GM13976 (cell line): ENCODE measurements around the gene PCDH12.

ENCODE experiments used
- DNase-seq: peaks from one replicate; pipeline ENCODE4 v3.0.0; 2012; ENCODE audit warnings: low spot score
- CTCF ChIP-seq: IDR thresholded peaks from 2 replicates; pipeline ENCODE4 v1.5.1; 2012; ENCODE audit warnings: borderline replicate concordance, mild to moderate bottlenecking; ENCODE audit not compliant: insufficient read depth; ENCODE audit errors: extremely low read depth, missing control alignments, control extremely low read depth
- in situ Hi-C: fragments of 300-500 bp; cut with MboI; formaldehyde crosslinking; loops from one replicate; pipeline ENCODE4 v1.12.0; 2022; ENCODE audit warnings: low sequenced_read_pairs, mixed read lengths, inconsistent platforms; ENCODE audit not compliant: unreplicated experiment

The PCDH12 gene

GRCh38 chr5:141915881-141916336 is 42.1 kb downstream of the PCDH12 start:
- no peak for DNase-seq
- in situ Hi-C loops = no loop called here
- no peak for TF ChIP-seq CTCF

- DNase-seq = no peak
- TF ChIP-seq CTCF = no peak
- in situ Hi-C loops = no loop called here
Observed at GRCh38 chr5:141914797-141915196, 43.2 kb downstream of the PCDH12 start.

GRCh38 chr5:141914199-141914743 is 43.7 kb downstream of the PCDH12 start:
- peak; percentile 6 for TF ChIP-seq CTCF
- DNase-seq = peak; percentile 67
- in situ Hi-C loops = no loop called here

GRCh38 chr5:141913560-141914198 is 44.3 kb downstream of the PCDH12 start:
- no peak for DNase-seq
- in situ Hi-C loops = no loop called here
- no peak for TF ChIP-seq CTCF

- DNase-seq = no peak
- TF ChIP-seq CTCF = no peak
- in situ Hi-C loops = no loop called here
Observed at GRCh38 chr5:141910271-141910673, 47.7 kb downstream of the PCDH12 start.

- in situ Hi-C loops = no loop called here
- TF ChIP-seq CTCF = no peak
- no peak for DNase-seq
Observed at GRCh38 chr5:141909212-141909611, 48.8 kb downstream of the PCDH12 start.
